GM23338 (cell line): ENCODE data around the gene MAGEB3. TPM values are rescaled to one million over a fixed set of nuclear protein-coding genes. Genes with fewer than 3 reads are reported as not detected.

Experiments used
- ATAC-seq: fragments of 200-7000 bp; cut with Tn5 transposase; 3 replicates; pipeline ENCODE4 v1.9.1; 2020
- DNase-seq: peaks from one replicate; pipeline ENCODE4 v3.0.0-alpha.2; 2015; ENCODE audit warnings: low spot score
- H2AFZ ChIP-seq: fragments of 200-600 bp; sonication (generic); 2 replicates; pipeline ENCODE4 v1.8.0; 2016; ENCODE audit warnings: antibody characterized with exemption, mild to moderate bottlenecking, moderate library complexity
- H3F3A ChIP-seq: fragments of 200-600 bp; sonication (generic); replicated peaks from 2 replicates; pipeline ENCODE4 v1.8.0; 2017; ENCODE audit warnings: antibody characterized with exemption, mixed run types, low read depth
- H3K27ac ChIP-seq: fragments of 200-600 bp; sonication (generic); 2 replicates; pipeline ENCODE4 v1.6.1; 2016; ENCODE audit warnings: low read depth
- H3K27me3 ChIP-seq: fragments of 200-600 bp; sonication (generic); 2 replicates; pipeline ENCODE4 v1.8.0; 2016; ENCODE audit warnings: mild to moderate bottlenecking, mixed run types, moderate library complexity; ENCODE audit not compliant: insufficient read depth
- H3K36me3 ChIP-seq: fragments of 200-600 bp; sonication (generic); 2 replicates; pipeline ENCODE4 v1.8.0; 2016; ENCODE audit warnings: mild to moderate bottlenecking; ENCODE audit not compliant: insufficient read depth
- H3K4me1 ChIP-seq: fragments of 200-600 bp; sonication (generic); 2 replicates; pipeline ENCODE4 v1.8.0; 2016; ENCODE audit warnings: mild to moderate bottlenecking, moderate library complexity; ENCODE audit not compliant: insufficient read depth
- H3K4me2 ChIP-seq: fragments of 200-600 bp; sonication (generic); 2 replicates; pipeline ENCODE4 v1.7.1; 2017; ENCODE audit warnings: mixed run types
- H3K4me3 ChIP-seq: fragments of 200-600 bp; sonication (generic); 2 replicates; pipeline ENCODE4 v1.6.1; 2016; ENCODE audit warnings: mixed run types
- H3K79me2 ChIP-seq: fragments of 200-600 bp; sonication (generic); replicated peaks from 2 replicates; pipeline ENCODE4 v1.8.0; 2017; ENCODE audit warnings: mild to moderate bottlenecking; ENCODE audit not compliant: insufficient read depth
- H3K9me2 ChIP-seq: fragments of 200-600 bp; sonication (generic); 2 replicates; pipeline ENCODE4 v1.8.0; 2017; ENCODE audit not compliant: insufficient read depth
- H4K20me1 ChIP-seq: fragments of 200-600 bp; sonication (generic); replicated peaks from 2 replicates; pipeline ENCODE4 v1.8.0; 2017; ENCODE audit warnings: mild to moderate bottlenecking; ENCODE audit not compliant: insufficient read depth
- H3K27ac Mint-ChIP-seq: 2 replicates; pipeline ENCODE4 v1.8.0; 2020; ENCODE audit warnings: inconsistent platforms, mild to moderate bottlenecking, moderate library complexity, mixed read lengths
- H3K27me3 Mint-ChIP-seq: 3 replicates; pipeline ENCODE4 v1.8.0; 2022; ENCODE audit warnings: low read depth, mild to moderate bottlenecking, moderate library complexity, mixed read lengths, inconsistent platforms; ENCODE audit not compliant: insufficient read depth, poor library complexity
- H3K36me3 Mint-ChIP-seq: 3 replicates; pipeline ENCODE4 v1.8.0; 2021; ENCODE audit warnings: low read depth, mild to moderate bottlenecking, inconsistent platforms, moderate library complexity, mixed read lengths
- H3K4me1 Mint-ChIP-seq: 3 replicates; pipeline ENCODE4 v1.8.0; 2020; ENCODE audit warnings: mild to moderate bottlenecking, inconsistent platforms, mixed read lengths
- H3K4me3 Mint-ChIP-seq: 3 replicates; pipeline ENCODE4 v1.8.0; 2021; ENCODE audit warnings: moderate library complexity, mild to moderate bottlenecking, inconsistent platforms, mixed read lengths
- H3K9me3 Mint-ChIP-seq: 3 replicates; pipeline ENCODE4 v1.8.0; 2020; ENCODE audit warnings: moderate library complexity, mild to moderate bottlenecking, inconsistent platforms, mixed read lengths
- EZH2 ChIP-seq: fragments of 200-600 bp; sonication (generic); IDR thresholded peaks from one replicate; pipeline ENCODE4 v1.8.0; 2017; ENCODE audit warnings: antibody characterized with exemption, mild to moderate bottlenecking, low read depth; ENCODE audit not compliant: unreplicated experiment
- EZH2phosphoT487 ChIP-seq: fragments of 200-600 bp; sonication (generic); IDR thresholded peaks from one replicate; pipeline ENCODE4 v1.8.1; 2018; ENCODE audit warnings: antibody characterized with exemption; ENCODE audit not compliant: unreplicated experiment
- JUNB ChIP-seq: IDR thresholded peaks from one replicate; pipeline ENCODE4 v1.6.1; 2016; ENCODE audit warnings: antibody characterized with exemption; ENCODE audit not compliant: unreplicated experiment
- NANOG ChIP-seq: IDR thresholded peaks from 2 replicates; pipeline ENCODE4 v1.6.1; 2016; ENCODE audit warnings: antibody characterized with exemption, borderline replicate concordance
- POLR2AphosphoS5 ChIP-seq: IDR thresholded peaks from 2 replicates; pipeline ENCODE4 v1.6.1; 2016; ENCODE audit warnings: antibody characterized with exemption, low read depth
- STAT1 ChIP-seq: IDR thresholded peaks from one replicate; pipeline ENCODE4 v1.6.1; 2016; ENCODE audit warnings: antibody characterized with exemption; ENCODE audit not compliant: unreplicated experiment
- ZNF114 ChIP-seq: fragments of 250-450 bp; sonication (Bioruptor Pico); IDR thresholded peaks from 2 replicates; pipeline ENCODE4 v1.5.0; 2020; ENCODE audit warnings: mild to moderate bottlenecking, moderate library complexity
- ZNF331 ChIP-seq: fragments of 250-450 bp; sonication (Bioruptor Pico); IDR thresholded peaks from 2 replicates; pipeline ENCODE4 v1.5.0; 2020; ENCODE audit warnings: low read depth, mild to moderate bottlenecking, moderate library complexity
- polyA plus RNA-seq: library from polyadenylated mRNA; unstranded; fragments of >200 nt; fragmentation: Nextera tagmentation; extraction: Ambion mirVana; gene quantifications from 2 replicates; pipeline ENCODE4 v1.2.1, GENCODE V29; 2016
- total RNA-seq: library from RNA; depleted of rRNA; stranded (reverse); fragments of >200 nt; shearing (Covaris generic); gene quantifications from 2 replicates; pipeline ENCODE4 v1.2.3, GENCODE V29; 2014
- TF ChIP-seq, protein P1 (sequence below): fragments of 250-450 bp; sonication (Bioruptor Pico); IDR thresholded peaks from 2 replicates; pipeline ENCODE4 v1.5.0; 2020; ENCODE audit warnings: mild to moderate bottlenecking, moderate library complexity
- TF ChIP-seq, protein P2 (sequence below), 2 experiments: fragments of 200-600 bp in 1 of 2; sonication (generic) in 1 of 2; conservative IDR thresholded peaks; 2 replicates each; pipeline versions ENCODE4 v1.5.1 to v1.6.1; 2016 to 2017; ENCODE audit warnings: antibody characterized with exemption in 2 of 2, low read depth in 2 of 2, mild to moderate bottlenecking in 2 of 2, moderate library complexity in 1 of 2
- TF ChIP-seq, protein P3 (sequence below): IDR thresholded peaks from one replicate; pipeline ENCODE4 v1.6.1; 2018; ENCODE audit warnings: antibody characterized with exemption; ENCODE audit not compliant: unreplicated experiment
- TF ChIP-seq, protein P4 (sequence below): IDR thresholded peaks from 2 replicates; pipeline ENCODE4 v1.6.1; 2016; ENCODE audit warnings: antibody characterized with exemption

Gene MAGEB3
- total and polyA plus RNA-seq, 2 experiments from 2014 or later, result not detected

GRCh38 chrX:30278365-30278764 is 47.9 kb downstream of the MAGEB3 start (continued):
- TF ChIP-seq, protein P1, sequence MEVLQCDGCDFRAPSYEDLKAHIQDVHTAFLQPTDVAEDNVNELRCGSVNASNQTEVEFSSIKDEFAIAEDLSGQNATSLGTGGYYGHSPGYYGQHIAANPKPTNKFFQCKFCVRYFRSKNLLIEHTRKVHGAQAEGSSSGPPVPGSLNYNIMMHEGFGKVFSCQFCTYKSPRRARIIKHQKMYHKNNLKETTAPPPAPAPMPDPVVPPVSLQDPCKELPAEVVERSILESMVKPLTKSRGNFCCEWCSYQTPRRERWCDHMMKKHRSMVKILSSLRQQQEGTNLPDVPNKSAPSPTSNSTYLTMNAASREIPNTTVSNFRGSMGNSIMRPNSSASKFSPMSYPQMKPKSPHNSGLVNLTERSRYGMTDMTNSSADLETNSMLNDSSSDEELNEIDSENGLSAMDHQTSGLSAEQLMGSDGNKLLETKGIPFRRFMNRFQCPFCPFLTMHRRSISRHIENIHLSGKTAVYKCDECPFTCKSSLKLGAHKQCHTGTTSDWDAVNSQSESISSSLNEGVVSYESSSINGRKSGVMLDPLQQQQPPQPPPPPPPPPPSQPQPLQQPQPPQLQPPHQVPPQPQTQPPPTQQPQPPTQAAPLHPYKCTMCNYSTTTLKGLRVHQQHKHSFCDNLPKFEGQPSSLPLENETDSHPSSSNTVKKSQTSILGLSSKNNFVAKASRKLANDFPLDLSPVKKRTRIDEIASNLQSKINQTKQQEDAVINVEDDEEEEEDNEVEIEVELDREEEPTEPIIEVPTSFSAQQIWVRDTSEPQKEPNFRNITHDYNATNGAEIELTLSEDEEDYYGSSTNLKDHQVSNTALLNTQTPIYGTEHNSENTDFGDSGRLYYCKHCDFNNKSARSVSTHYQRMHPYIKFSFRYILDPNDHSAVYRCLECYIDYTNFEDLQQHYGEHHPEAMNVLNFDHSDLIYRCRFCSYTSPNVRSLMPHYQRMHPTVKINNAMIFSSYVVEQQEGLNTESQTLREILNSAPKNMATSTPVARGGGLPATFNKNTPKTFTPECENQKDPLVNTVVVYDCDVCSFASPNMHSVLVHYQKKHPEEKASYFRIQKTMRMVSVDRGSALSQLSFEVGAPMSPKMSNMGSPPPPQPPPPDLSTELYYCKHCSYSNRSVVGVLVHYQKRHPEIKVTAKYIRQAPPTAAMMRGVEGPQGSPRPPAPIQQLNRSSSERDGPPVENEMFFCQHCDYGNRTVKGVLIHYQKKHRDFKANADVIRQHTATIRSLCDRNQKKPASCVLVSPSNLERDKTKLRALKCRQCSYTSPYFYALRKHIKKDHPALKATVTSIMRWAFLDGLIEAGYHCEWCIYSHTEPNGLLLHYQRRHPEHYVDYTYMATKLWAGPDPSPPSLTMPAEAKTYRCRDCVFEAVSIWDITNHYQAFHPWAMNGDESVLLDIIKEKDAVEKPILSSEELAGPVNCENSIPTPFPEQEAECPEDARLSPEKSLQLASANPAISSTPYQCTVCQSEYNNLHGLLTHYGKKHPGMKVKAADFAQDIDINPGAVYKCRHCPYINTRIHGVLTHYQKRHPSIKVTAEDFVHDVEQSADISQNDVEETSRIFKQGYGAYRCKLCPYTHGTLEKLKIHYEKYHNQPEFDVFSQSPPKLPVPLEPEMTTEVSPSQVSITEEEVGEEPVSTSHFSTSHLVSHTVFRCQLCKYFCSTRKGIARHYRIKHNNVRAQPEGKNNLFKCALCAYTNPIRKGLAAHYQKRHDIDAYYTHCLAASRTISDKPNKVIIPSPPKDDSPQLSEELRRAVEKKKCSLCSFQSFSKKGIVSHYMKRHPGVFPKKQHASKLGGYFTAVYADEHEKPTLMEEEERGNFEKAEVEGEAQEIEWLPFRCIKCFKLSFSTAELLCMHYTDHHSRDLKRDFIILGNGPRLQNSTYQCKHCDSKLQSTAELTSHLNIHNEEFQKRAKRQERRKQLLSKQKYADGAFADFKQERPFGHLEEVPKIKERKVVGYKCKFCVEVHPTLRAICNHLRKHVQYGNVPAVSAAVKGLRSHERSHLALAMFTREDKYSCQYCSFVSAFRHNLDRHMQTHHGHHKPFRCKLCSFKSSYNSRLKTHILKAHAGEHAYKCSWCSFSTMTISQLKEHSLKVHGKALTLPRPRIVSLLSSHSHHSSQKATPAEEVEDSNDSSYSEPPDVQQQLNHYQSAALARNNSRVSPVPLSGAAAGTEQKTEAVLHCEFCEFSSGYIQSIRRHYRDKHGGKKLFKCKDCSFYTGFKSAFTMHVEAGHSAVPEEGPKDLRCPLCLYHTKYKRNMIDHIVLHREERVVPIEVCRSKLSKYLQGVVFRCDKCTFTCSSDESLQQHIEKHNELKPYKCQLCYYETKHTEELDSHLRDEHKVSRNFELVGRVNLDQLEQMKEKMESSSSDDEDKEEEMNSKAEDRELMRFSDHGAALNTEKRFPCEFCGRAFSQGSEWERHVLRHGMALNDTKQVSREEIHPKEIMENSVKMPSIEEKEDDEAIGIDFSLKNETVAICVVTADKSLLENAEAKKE (CRISPR knock-in tag), result no peak
- TF ChIP-seq EZH2phosphoT487, result no peak
- TF ChIP-seq, protein P2, sequence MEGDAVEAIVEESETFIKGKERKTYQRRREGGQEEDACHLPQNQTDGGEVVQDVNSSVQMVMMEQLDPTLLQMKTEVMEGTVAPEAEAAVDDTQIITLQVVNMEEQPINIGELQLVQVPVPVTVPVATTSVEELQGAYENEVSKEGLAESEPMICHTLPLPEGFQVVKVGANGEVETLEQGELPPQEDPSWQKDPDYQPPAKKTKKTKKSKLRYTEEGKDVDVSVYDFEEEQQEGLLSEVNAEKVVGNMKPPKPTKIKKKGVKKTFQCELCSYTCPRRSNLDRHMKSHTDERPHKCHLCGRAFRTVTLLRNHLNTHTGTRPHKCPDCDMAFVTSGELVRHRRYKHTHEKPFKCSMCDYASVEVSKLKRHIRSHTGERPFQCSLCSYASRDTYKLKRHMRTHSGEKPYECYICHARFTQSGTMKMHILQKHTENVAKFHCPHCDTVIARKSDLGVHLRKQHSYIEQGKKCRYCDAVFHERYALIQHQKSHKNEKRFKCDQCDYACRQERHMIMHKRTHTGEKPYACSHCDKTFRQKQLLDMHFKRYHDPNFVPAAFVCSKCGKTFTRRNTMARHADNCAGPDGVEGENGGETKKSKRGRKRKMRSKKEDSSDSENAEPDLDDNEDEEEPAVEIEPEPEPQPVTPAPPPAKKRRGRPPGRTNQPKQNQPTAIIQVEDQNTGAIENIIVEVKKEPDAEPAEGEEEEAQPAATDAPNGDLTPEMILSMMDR (conservative IDR thresholded peaks at IDR 0.05; ENCODE audit: low read depth in 2 of 2), result no peak

GRCh38 chrX:30280428-30280827 is 50.0 kb downstream of the MAGEB3 start:
- no peak overlapping the region for H3K4me3 Mint-ChIP-seq
- TF ChIP-seq STAT1 (no peak), NANOG (no peak), ZNF114 (CRISPR knock-in tag) (no peak), POLR2AphosphoS5 (no peak), EZH2 (no peak), JUNB (no peak), ZNF331 (CRISPR knock-in tag) (no peak)
- TF ChIP-seq, protein P3, sequence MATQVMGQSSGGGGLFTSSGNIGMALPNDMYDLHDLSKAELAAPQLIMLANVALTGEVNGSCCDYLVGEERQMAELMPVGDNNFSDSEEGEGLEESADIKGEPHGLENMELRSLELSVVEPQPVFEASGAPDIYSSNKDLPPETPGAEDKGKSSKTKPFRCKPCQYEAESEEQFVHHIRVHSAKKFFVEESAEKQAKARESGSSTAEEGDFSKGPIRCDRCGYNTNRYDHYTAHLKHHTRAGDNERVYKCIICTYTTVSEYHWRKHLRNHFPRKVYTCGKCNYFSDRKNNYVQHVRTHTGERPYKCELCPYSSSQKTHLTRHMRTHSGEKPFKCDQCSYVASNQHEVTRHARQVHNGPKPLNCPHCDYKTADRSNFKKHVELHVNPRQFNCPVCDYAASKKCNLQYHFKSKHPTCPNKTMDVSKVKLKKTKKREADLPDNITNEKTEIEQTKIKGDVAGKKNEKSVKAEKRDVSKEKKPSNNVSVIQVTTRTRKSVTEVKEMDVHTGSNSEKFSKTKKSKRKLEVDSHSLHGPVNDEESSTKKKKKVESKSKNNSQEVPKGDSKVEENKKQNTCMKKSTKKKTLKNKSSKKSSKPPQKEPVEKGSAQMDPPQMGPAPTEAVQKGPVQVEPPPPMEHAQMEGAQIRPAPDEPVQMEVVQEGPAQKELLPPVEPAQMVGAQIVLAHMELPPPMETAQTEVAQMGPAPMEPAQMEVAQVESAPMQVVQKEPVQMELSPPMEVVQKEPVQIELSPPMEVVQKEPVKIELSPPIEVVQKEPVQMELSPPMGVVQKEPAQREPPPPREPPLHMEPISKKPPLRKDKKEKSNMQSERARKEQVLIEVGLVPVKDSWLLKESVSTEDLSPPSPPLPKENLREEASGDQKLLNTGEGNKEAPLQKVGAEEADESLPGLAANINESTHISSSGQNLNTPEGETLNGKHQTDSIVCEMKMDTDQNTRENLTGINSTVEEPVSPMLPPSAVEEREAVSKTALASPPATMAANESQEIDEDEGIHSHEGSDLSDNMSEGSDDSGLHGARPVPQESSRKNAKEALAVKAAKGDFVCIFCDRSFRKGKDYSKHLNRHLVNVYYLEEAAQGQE, result no peak
- TF ChIP-seq, protein P4, sequence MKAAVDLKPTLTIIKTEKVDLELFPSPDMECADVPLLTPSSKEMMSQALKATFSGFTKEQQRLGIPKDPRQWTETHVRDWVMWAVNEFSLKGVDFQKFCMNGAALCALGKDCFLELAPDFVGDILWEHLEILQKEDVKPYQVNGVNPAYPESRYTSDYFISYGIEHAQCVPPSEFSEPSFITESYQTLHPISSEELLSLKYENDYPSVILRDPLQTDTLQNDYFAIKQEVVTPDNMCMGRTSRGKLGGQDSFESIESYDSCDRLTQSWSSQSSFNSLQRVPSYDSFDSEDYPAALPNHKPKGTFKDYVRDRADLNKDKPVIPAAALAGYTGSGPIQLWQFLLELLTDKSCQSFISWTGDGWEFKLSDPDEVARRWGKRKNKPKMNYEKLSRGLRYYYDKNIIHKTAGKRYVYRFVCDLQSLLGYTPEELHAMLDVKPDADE, result no peak

More at GRCh38 chrX:30280428-30280827, 50.0 kb downstream of the MAGEB3 start:
- Histone ChIP-seq H3K36me3 (no peaks in the 10 kb centered on the region), H3K4me3 (no peak overlapping the region), H3K27me3 (no peaks in the 10 kb centered on the region), H3K4me1 (no peaks in the 10 kb centered on the region), H3K9me2 (no peaks in the 10 kb centered on the region), H3F3A (no peaks in the 10 kb centered on the region), H3K79me2 (no peaks in the 10 kb centered on the region), H2AFZ (no peak overlapping the region), H3K4me2 (no peak overlapping the region), H4K20me1 (no peaks in the 10 kb centered on the region), H3K27ac (no peak overlapping the region)
- Mint-ChIP-seq H3K4me1 (no peaks in the 10 kb centered on the region; the same call in 2 of the 3 replicates), H3K27me3 (no peaks in the 10 kb centered on the region), H3K27ac (no peak overlapping the region), H3K36me3 (no peaks in the 10 kb centered on the region), H3K9me3 (no peaks in the 10 kb centered on the region)
- ATAC-seq (no peak), DNase-seq (no peak)
